Epithelial cell of prostate (primary cell): Measurements from ENCODE around the gene PLA2G4B.

ENCODE experiments used
- DNase-seq: peaks from one replicate; pipeline ENCODE4 v3.0.0-alpha.2; 2011; ENCODE audit warnings: low read depth, low spot score
- H3K27ac ChIP-seq: fragments of 450-650 bp; 2 replicates; pipeline ENCODE4 v1.5.1; 2017; ENCODE audit warnings: mild to moderate bottlenecking

The PLA2G4B gene

GRCh38 chr15:41866263-41866703 is 27.6 kb downstream of the PLA2G4B start:
- H3K27ac ChIP-seq = no peak overlapping the region
- no peak for DNase-seq

- DNase-seq = no peak
- no peak overlapping the region for H3K27ac ChIP-seq
Measured at GRCh38 chr15:41866872-41867579, 28.4 kb downstream of the PLA2G4B start.

- no peak for DNase-seq
- H3K27ac ChIP-seq = no peak overlapping the region
Measured at GRCh38 chr15:41868321-41868720, 29.7 kb downstream of the PLA2G4B start.

GRCh38 chr15:41869770-41870688 is 31.4 kb downstream of the PLA2G4B start:
- no peak overlapping the region for H3K27ac ChIP-seq
- no peak for DNase-seq

GRCh38 chr15:41870689-41871081 is 32.0 kb downstream of the PLA2G4B start:
- no peak overlapping the region for H3K27ac ChIP-seq
- peak; percentile 40 for DNase-seq

GRCh38 chr15:41871175-41871905 is 32.7 kb downstream of the PLA2G4B start:
- no peak overlapping the region for H3K27ac ChIP-seq

GRCh38 chr15:41872166-41872747 is 33.6 kb downstream of the PLA2G4B start:
- H3K27ac ChIP-seq = no peak overlapping the region
- DNase-seq = peak; percentile 16

More at GRCh38 chr15:41871175-41871905, 32.7 kb downstream of the PLA2G4B start:
- DNase-seq = no peak

- no peak for DNase-seq
- no peak overlapping the region for H3K27ac ChIP-seq
Measured at GRCh38 chr15:41873711-41874110, 35.1 kb downstream of the PLA2G4B start.

GRCh38 chr15:41874736-41875135 is 36.1 kb downstream of the PLA2G4B start:
- no peak overlapping the region for H3K27ac ChIP-seq
- DNase-seq = no peak

GRCh38 chr15:41876007-41876406 is 37.4 kb downstream of the PLA2G4B start:
- no peak overlapping the region for H3K27ac ChIP-seq
- no peak for DNase-seq

GRCh38 chr15:41876689-41877088 is 38.0 kb downstream of the PLA2G4B start:
- no peak overlapping the region for H3K27ac ChIP-seq
- DNase-seq = no peak

- no peak for DNase-seq
- no peak overlapping the region for H3K27ac ChIP-seq
Measured at GRCh38 chr15:41877631-41878354, 39.1 kb downstream of the PLA2G4B start.

GRCh38 chr15:41878355-41878699 is 39.7 kb downstream of the PLA2G4B start:
- no peak overlapping the region for H3K27ac ChIP-seq
- no peak for DNase-seq

GRCh38 chr15:41879321-41879845 is 40.7 kb downstream of the PLA2G4B start:
- no peak for DNase-seq
- no peak overlapping the region for H3K27ac ChIP-seq

GRCh38 chr15:41880156-41880877 is 41.7 kb downstream of the PLA2G4B start:
- no peak overlapping the region for H3K27ac ChIP-seq

GRCh38 chr15:41881086-41881485 is 42.4 kb downstream of the PLA2G4B start:
- no peak for DNase-seq

More at GRCh38 chr15:41880156-41880877, 41.7 kb downstream of the PLA2G4B start:
- no peak for DNase-seq

GRCh38 chr15:41881550-41881919 is 42.9 kb downstream of the PLA2G4B start:
- no peak for DNase-seq
- no peak overlapping the region for H3K27ac ChIP-seq

More at GRCh38 chr15:41881086-41881485, 42.4 kb downstream of the PLA2G4B start:
- H3K27ac ChIP-seq = no peak overlapping the region

GRCh38 chr15:41881920-41882688 is 43.5 kb downstream of the PLA2G4B start:
- DNase-seq = no peak
- H3K27ac ChIP-seq = no peak overlapping the region
